Measurements from ENCODE around the gene GRIN2C.

GRCh38 chr17:74810699-74811485, 48.8 kb downstream of the GRIN2C start:
- TF ChIP-seq CTCF (IDR thresholded peaks at IDR 0.05): no peak
- TF ChIP-seq EZH2 (IDR thresholded peaks at IDR 0.05): no peak
